PC-3 (cell line): Measurements from ENCODE around the gene SPAG4. TPM values are rescaled to one million over a fixed set of nuclear protein-coding genes. Genes with fewer than 3 reads are reported as not detected.
A peak's percentile ranks its signal among the peaks of the same experiment; 100 is the strongest.

ENCODE experiments used
- ATAC-seq: fragments of 200-7000 bp; cut with Tn5 transposase; 2 replicates; pipeline ENCODE4 v1.9.1; 2020; ENCODE audit warnings: mild to moderate bottlenecking, moderate library complexity
- BruUV-seq: library from RNA; stranded (reverse); fragments of 400-500 nt; replicated peaks from 2 replicates; lab custom pipeline; 2021; lab: Mats Ljungman, UMichigan
- CTCF ChIA-PET: fragments of 300-600 bp; sonication (Branson Sonifier 250); formaldehyde crosslinking; loops from one replicate; lab custom pipeline; 2022; ENCODE audit warnings: antibody characterized with exemption; lab: Charles Lee
- POLR2A ChIA-PET: fragments of 300-600 bp; sonication (Branson Sonifier 250); formaldehyde crosslinking; loops from one replicate; lab custom pipeline; 2022; ENCODE audit warnings: antibody characterized with exemption; ENCODE audit not compliant: unreplicated experiment; lab: Charles Lee
- DNase-seq: peaks from one replicate; pipeline ENCODE4 v3.0.0-alpha.2; 2015
- H2AFZ ChIP-seq: fragments of 300-600 bp; sonication (generic); 2 replicates; pipeline ENCODE4 v1.6.0; 2016; ENCODE audit warnings: antibody characterized with exemption, low read length
- H3F3A ChIP-seq: fragments of 300-600 bp; sonication (generic); one replicate; pipeline ENCODE4 v1.6.0; 2017; ENCODE audit warnings: antibody characterized with exemption, low read length, control low read depth, mild to moderate bottlenecking; ENCODE audit not compliant: unreplicated experiment
- H3K27ac ChIP-seq: fragments of 300-600 bp; sonication (generic); 2 replicates; pipeline ENCODE4 v1.5.1; 2016; ENCODE audit warnings: mild to moderate bottlenecking, low read length
- H3K27me3 ChIP-seq: fragments of 300-600 bp; sonication (generic); 2 replicates; pipeline ENCODE4 v1.6.1; 2016; ENCODE audit warnings: low read length, mixed read lengths
- H3K36me3 ChIP-seq: fragments of 300-600 bp; sonication (generic); 2 replicates; pipeline ENCODE4 v1.6.1; 2016; ENCODE audit warnings: low read depth, mixed run types, low read length, mixed read lengths
- H3K4me1 ChIP-seq: fragments of 300-600 bp; sonication (generic); 2 replicates; pipeline ENCODE4 v1.5.1; 2016; ENCODE audit warnings: low read length; ENCODE audit not compliant: insufficient read depth
- H3K4me2 ChIP-seq: fragments of 300-600 bp; sonication (generic); 2 replicates; pipeline ENCODE4 v1.6.0; 2016; ENCODE audit warnings: low read length
- H3K4me3 ChIP-seq: fragments of 300-600 bp; sonication (generic); 2 replicates; pipeline ENCODE4 v1.5.1; 2016; ENCODE audit warnings: mild to moderate bottlenecking, low read length, mixed read lengths
- H3K79me2 ChIP-seq: fragments of 300-600 bp; sonication (generic); 2 replicates; pipeline ENCODE4 v1.6.1; 2017; ENCODE audit warnings: low read length, mixed read lengths
- H3K9ac ChIP-seq: fragments of 300-600 bp; sonication (generic); 2 replicates; pipeline ENCODE4 v1.6.0; 2016; ENCODE audit warnings: mild to moderate bottlenecking, low read length
- H3K9me2 ChIP-seq: fragments of 300-600 bp; sonication (generic); replicated peaks from 2 replicates; pipeline ENCODE4 v1.6.1; 2016; ENCODE audit warnings: mixed run types, low read length, mixed read lengths
- H3K9me3 ChIP-seq: fragments of 300-600 bp; sonication (generic); 2 replicates; pipeline ENCODE4 v1.6.1; 2016; ENCODE audit warnings: low read length, mixed read lengths
- H4K20me1 ChIP-seq: fragments of 300-600 bp; sonication (generic); 2 replicates; pipeline ENCODE4 v1.6.1; 2016; ENCODE audit warnings: low read length, mixed read lengths
- EZH2 ChIP-seq: fragments of 300-600 bp; sonication (generic); IDR thresholded peaks from one replicate; pipeline ENCODE4 v1.6.1; 2017; ENCODE audit warnings: antibody characterized with exemption, mild to moderate bottlenecking, low read length; ENCODE audit not compliant: unreplicated experiment
- EZH2phosphoT487 ChIP-seq: fragments of 300-600 bp; sonication (generic); IDR thresholded peaks from 2 replicates; pipeline ENCODE4 v1.6.1; 2018; ENCODE audit warnings: mild to moderate bottlenecking, antibody characterized with exemption, low read length, borderline replicate concordance
- intact Hi-C: fragments of 100-400 bp; cut with micrococcal nuclease; formaldehyde crosslinking; loops from 2 replicates; pipeline ENCODE4 v1.9.0; 2023
- total RNA-seq: library from RNA; depleted of rRNA; stranded (reverse); fragments of >200 nt; gene quantifications from 2 replicates; pipeline ENCODE4 v1.2.3, GENCODE V29; 2014
- TF ChIP-seq, protein P1 (sequence below): fragments of 300-600 bp; sonication (generic); conservative IDR thresholded peaks from 2 replicates; pipeline ENCODE4 v1.5.1; 2017; ENCODE audit warnings: antibody characterized with exemption, low read depth, mild to moderate bottlenecking, low read length

SPAG4 gene
- total RNA-seq, 1 experiment from 2014 or later = 9.7 TPM

DNA sequence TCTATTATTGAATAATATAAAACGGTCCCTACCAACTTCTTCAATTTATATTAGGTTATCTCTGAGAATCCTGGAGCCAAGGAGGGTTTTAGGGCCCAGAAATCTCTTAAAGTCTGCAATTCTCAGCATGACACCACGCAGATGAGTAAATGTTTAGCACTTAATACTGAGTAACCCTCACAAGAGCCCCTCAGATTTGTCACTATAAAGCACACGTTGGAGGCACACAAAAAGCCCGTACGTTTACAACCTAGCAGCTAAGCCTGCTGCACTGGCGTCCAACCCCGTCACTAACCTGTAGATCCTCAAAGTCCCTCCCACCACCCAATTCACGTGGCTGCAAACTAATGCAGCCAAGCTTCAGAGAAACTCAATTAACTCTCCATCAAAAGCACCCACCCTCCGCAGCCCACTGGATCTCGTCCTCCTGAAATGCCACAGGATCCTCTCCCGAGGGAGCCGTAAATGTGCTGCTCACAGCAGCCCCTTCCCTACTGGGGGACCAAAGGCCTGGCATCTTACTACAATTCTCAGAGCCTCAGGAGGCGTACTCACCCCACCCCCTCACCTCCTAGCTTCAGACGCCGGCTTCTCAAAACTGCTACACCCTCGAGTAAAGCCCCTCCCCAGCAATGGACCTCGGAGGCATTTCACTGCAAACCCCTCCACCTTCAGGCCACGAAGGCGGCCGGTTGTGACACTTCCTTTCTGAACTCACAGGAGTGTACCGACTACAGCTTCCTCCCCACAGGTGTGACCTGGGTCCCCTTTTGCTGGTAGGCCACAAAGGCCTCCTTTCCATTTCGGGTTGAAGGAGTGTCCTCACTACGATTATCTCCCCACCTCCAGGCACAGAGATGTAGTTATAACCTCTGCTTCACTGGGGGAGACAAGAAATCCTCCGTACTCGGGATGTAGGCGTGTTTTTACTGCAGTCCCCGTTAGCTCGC, 48.2 kb downstream of the SPAG4 start:
- ATAC-seq (peak; percentile 23), DNase-seq (peak; percentile 47)
- TF ChIP-seq EZH2 = no peak
- TF ChIP-seq EZH2phosphoT487 = no peak
- TF ChIP-seq, protein P1, sequence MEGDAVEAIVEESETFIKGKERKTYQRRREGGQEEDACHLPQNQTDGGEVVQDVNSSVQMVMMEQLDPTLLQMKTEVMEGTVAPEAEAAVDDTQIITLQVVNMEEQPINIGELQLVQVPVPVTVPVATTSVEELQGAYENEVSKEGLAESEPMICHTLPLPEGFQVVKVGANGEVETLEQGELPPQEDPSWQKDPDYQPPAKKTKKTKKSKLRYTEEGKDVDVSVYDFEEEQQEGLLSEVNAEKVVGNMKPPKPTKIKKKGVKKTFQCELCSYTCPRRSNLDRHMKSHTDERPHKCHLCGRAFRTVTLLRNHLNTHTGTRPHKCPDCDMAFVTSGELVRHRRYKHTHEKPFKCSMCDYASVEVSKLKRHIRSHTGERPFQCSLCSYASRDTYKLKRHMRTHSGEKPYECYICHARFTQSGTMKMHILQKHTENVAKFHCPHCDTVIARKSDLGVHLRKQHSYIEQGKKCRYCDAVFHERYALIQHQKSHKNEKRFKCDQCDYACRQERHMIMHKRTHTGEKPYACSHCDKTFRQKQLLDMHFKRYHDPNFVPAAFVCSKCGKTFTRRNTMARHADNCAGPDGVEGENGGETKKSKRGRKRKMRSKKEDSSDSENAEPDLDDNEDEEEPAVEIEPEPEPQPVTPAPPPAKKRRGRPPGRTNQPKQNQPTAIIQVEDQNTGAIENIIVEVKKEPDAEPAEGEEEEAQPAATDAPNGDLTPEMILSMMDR = no peak
- BruUV-seq = TSS peak; percentile 41
- Histone ChIP-seq H3K79me2 (peaks cover 63% of the 10 kb centered on the region), H3K36me3 (peaks cover 5% of the 10 kb centered on the region; the same call in 1 of the 2 replicates), H3K4me2 (peak overlapping the region; percentile 97), H3K27me3 (no peaks in the 10 kb centered on the region), H4K20me1 (peaks cover 51% of the 10 kb centered on the region), H3K27ac (peak overlapping the region; percentile 76), H3K9ac (peak overlapping the region; percentile 98), H3K4me3 (peak overlapping the region; percentile 79), H3K4me1 (peaks cover 33% of the 10 kb centered on the region), H2AFZ (peak overlapping the region; percentile 91; the same call in 1 of the 2 replicates), H3F3A (no peaks in the 10 kb centered on the region), H3K9me2 (no peaks in the 10 kb centered on the region), H3K9me3 (no peaks in the 10 kb centered on the region)
- intact Hi-C loops = loop anchor here (1.0 to 10.0 kb wide), 2 partner anchors 44 to 149 kb away; no protein-coding TSS in a partner anchor
- ChIA-PET CTCF (interaction anchor here (0.6 to 1.2 kb wide), 2 partner anchors 44 to 764 kb away, joined by 3 to 4 read pairs; no protein-coding TSS in a partner anchor), POLR2A (interaction anchor here (0.5 to 0.6 kb wide), 4 partner anchors 19 to 289 kb away, joined by 3 to 6 read pairs (median 4); partner anchors contain the start of gene RBM39)

DNA sequence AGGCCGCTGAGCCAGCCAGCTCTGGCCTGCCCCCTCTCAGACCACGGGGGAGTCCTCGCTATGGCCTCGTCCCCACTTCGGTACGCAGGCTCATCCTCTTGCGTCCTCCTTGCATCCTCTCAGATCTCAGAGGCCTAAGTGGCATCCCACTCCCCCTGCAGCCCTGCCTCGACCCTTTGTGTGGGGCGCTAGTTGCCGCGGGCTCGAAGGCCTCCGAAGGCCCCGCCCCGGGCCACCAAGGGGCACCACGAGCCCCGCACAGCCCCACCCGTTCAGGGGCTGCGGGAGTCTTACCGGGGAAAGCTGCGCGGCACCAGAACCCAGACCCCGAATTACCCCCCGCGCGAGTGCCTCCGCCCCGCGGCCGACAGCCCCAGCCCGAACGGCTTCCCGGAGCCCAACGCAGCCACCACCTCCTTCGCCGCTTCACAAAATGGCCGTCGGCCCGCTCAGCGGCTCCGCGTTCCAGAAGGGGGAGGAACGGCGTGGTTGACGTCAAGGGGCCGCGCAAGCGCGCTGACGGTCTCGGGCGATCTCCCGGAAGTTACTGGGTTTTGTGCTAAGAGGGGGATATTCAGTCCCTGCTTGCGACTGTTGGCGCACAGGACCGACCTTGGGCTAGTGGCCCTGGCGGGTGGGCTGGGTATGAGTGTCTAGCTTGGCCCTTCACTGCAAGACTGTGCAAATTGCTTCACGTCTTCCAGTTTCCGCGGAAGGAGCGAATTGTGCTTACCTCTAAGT, 49.0 kb downstream of the SPAG4 start, which contains the start of the genes CPNE1 and RBM12:
TSS of gene CPNE1 (minus strand) at position 435 of the 741 bp plus-strand sequence. CDS start 31,977 bp downstream, outside the sequence.
TSS of gene RBM12 (minus strand) at position 435 of the 741 bp plus-strand sequence. CDS start 9,578 bp downstream, outside the sequence.
- DNase-seq (peak; percentile 93), ATAC-seq (peak; percentile 83)
- intact Hi-C loops = loop anchor here (10.0 kb wide), 1 partner anchor 150 kb away; no protein-coding TSS in a partner anchor
- no TSS peak for BruUV-seq
- Histone ChIP-seq H3K4me2 (peak within 1 kb of the TSS; percentile 97), H3K4me3 (peak within 1 kb of the TSS; percentile 79), H3K79me2 (peaks cover 55% of the 10 kb centered on the region), H3K9me2 (no peaks in the 10 kb centered on the region), H3K27me3 (no peaks in the 10 kb centered on the region), H3F3A (no peaks in the 10 kb centered on the region), H4K20me1 (peaks cover 44% of the 10 kb centered on the region), H3K9me3 (no peaks in the 10 kb centered on the region), H3K4me1 (peaks cover 33% of the 10 kb centered on the region), H2AFZ (peak within 1 kb of the TSS; percentile 91), H3K9ac (peak within 1 kb of the TSS; percentile 98), H3K36me3 (peaks cover 7% of the 10 kb centered on the region; the same call in 1 of the 2 replicates), H3K27ac (peak within 1 kb of the TSS; percentile 76)
- no peak for TF ChIP-seq EZH2phosphoT487
- TF ChIP-seq, protein P1 = no peak
- no peak for TF ChIP-seq EZH2
- ChIA-PET CTCF (interaction anchor here (0.6 to 1.2 kb wide), 2 partner anchors 45 to 765 kb away, joined by 3 to 4 read pairs; no protein-coding TSS in a partner anchor), POLR2A (interaction anchor here (0.5 kb wide), 1 partner anchor 41 kb away, joined by 4 read pairs; no protein-coding TSS in a partner anchor)
